GM19351 (cell line): ENCODE data around the gene ZBTB8A.
"Not testable (repeated sequence)": the region's sequence is repeated elsewhere in the genome, so short reads cannot be mapped to it uniquely, and the experiment has no call there.

Source experiments
- ATAC-seq: cut with Tn5 transposase; IDR thresholded peaks from one replicate; pipeline ENCODE4 v1.9.1; 2021; ENCODE audit warnings: mild to moderate bottlenecking, moderate library complexity; ENCODE audit not compliant: unreplicated experiment

ZBTB8A gene

GRCh38 chr1:32618673-32619221 is 79.5 kb downstream of the ZBTB8A start:
- ATAC-seq = no peak

GRCh38 chr1:32619701-32620485 is 80.7 kb downstream of the ZBTB8A start:
- ATAC-seq = peak; percentile 89

- no peak for ATAC-seq
These were observed 83.0 kb downstream of the ZBTB8A start for GRCh38 chr1:32622205-32622604.

- ATAC-seq = no peak
These were observed 83.8 kb downstream of the ZBTB8A start for GRCh38 chr1:32622806-32623681.

- no peak for ATAC-seq
These were observed 84.5 kb downstream of the ZBTB8A start for GRCh38 chr1:32623775-32624174.

GRCh38 chr1:32626176-32626575 is 86.9 kb downstream of the ZBTB8A start:
- ATAC-seq = no peak

- ATAC-seq = peak; percentile 65
These were observed 88.5 kb downstream of the ZBTB8A start for GRCh38 chr1:32627596-32628162.

GRCh38 chr1:32630173-32630572 is 90.9 kb downstream of the ZBTB8A start:
- ATAC-seq = not testable (repeated sequence)

GRCh38 chr1:32632829-32633228 is 93.6 kb downstream of the ZBTB8A start:
- ATAC-seq = no peak

- no peak for ATAC-seq
These were observed 96.5 kb downstream of the ZBTB8A start for GRCh38 chr1:32635508-32636277.

- no peak for ATAC-seq
These were observed 97.9 kb downstream of the ZBTB8A start for GRCh38 chr1:32636914-32637645.

GRCh38 chr1:32639489-32640075 is 100.4 kb downstream of the ZBTB8A start:
- no peak for ATAC-seq

GRCh38 chr1:32642292-32642827 is 103.1 kb downstream of the ZBTB8A start:
- ATAC-seq = not testable (repeated sequence)

GRCh38 chr1:32644426-32644825 is 105.2 kb downstream of the ZBTB8A start:
- ATAC-seq = no peak

- ATAC-seq = no peak
These were observed 108.3 kb downstream of the ZBTB8A start for GRCh38 chr1:32647308-32648134.

- peak; percentile 61 for ATAC-seq
These were observed 111.1 kb downstream of the ZBTB8A start, which contains the start of gene ZBTB8OS for GRCh38 chr1:32650248-32650751. TSS of gene ZBTB8OS (minus strand) at chr1:32650550. CDS start at chr1:32650529, 21 bp downstream.

GRCh38 chr1:32650752-32651460 is 111.7 kb downstream of the ZBTB8A start, which contains the start of gene RBBP4:
TSS of gene RBBP4 (plus strand) at chr1:32651208. CDS start at chr1:32651307, 99 bp downstream.
- ATAC-seq = peak; percentile 76
